GM12864 (cell line): ENCODE measurements around the gene HES4.

Experiments used
- DNase-seq: peaks from one replicate; pipeline ENCODE4 v3.0.0-alpha.2; 2011; ENCODE audit warnings: low read depth
- H3K4me3 ChIP-seq: 2 replicates; pipeline ENCODE4 v1.5.1; 2011; ENCODE audit warnings: mild to moderate bottlenecking, low read depth, low read length, control low read depth
- CTCF ChIP-seq: IDR thresholded peaks from 2 replicates; pipeline ENCODE4 v1.5.1; 2011; ENCODE audit warnings: low read depth, mild to moderate bottlenecking, moderate library complexity, low read length, control low read depth, inconsistent platforms; ENCODE audit errors: missing control alignments

The HES4 gene

GRCh38 chr1:967466-968343 is 32.2 kb downstream of the HES4 start:
- H3K4me3 ChIP-seq: no peak overlapping the region
- TF ChIP-seq CTCF: no peak
- DNase-seq: no peak

- DNase-seq: no peak
- peak overlapping the region; percentile 61 for H3K4me3 ChIP-seq
- no peak for TF ChIP-seq CTCF
Measured at GRCh38 chr1:966704-967300, 33.1 kb downstream of the HES4 start.

GRCh38 chr1:966135-966703 is 33.7 kb downstream of the HES4 start, which contains the start of gene PLEKHN1:
TSS of gene PLEKHN1 (plus strand) at chr1:966482. CDS start at chr1:966532, 50 bp downstream.
- H3K4me3 ChIP-seq: peak within 1 kb of the TSS; percentile 61
- no peak for TF ChIP-seq CTCF
- no peak for DNase-seq

GRCh38 chr1:965526-966134 is 34.3 kb downstream of the HES4 start:
- TF ChIP-seq CTCF: no peak
- no peak for DNase-seq
- H3K4me3 ChIP-seq: no peak overlapping the region

GRCh38 chr1:964691-965525 is 35.0 kb downstream of the HES4 start:
- H3K4me3 ChIP-seq: no peak overlapping the region
- no peak for DNase-seq
- no peak for TF ChIP-seq CTCF
